HCT116 (cell line): ENCODE results near the gene IQCH. TPM values are rescaled to one million over a fixed set of nuclear protein-coding genes. Genes with fewer than 3 reads are reported as not detected.

Source experiments
- ATAC-seq: fragments of 200-7000 bp; cut with Tn5 transposase; 2 replicates; pipeline ENCODE4 v1.9.1; 2020; ENCODE audit warnings: mild to moderate bottlenecking, moderate library complexity
- BruUV-seq: library from RNA; stranded (reverse); fragments of 400-500 nt; replicated peaks from 2 replicates; lab custom pipeline; 2021; lab: Mats Ljungman, UMichigan
- CTCF ChIA-PET: fragments of 300-600 bp; sonication (Branson Sonifier 250); formaldehyde crosslinking; loops from one replicate; lab custom pipeline; 2021; ENCODE audit warnings: antibody characterized with exemption; lab: Charles Lee
- POLR2A ChIA-PET: fragments of 300-600, 350-600 bp; sonication (Branson Sonifier 250); formaldehyde crosslinking; loops from one replicate; lab custom pipeline; 2021; ENCODE audit warnings: antibody characterized with exemption; lab: Charles Lee
- RAD21 ChIA-PET, 2 experiments: fragments of 300-600 bp; sonication (Branson Sonifier 250); formaldehyde crosslinking; loops; one replicate each; lab custom pipeline; 2023; ENCODE audit warnings: low total read pairs in 2 of 2; ENCODE audit not compliant: uncharacterized antibody in 2 of 2, unreplicated experiment in 2 of 2, low non-redundant PET in 1 of 2; lab: Charles Lee
- DNase-seq: peaks from one replicate; pipeline ENCODE4 v3.0.0-alpha.2; 2010; ENCODE audit warnings: low read depth, low spot score
- H2AFZ ChIP-seq: fragments of 200-600 bp; shearing (Covaris generic), sonication (generic); 2 replicates; pipeline ENCODE4 v1.6.1; 2017; ENCODE audit warnings: low read depth, mixed run types, mixed read lengths, antibody characterized with exemption, low read length; ENCODE audit not compliant: poor library complexity, severe bottlenecking
- H3K27ac ChIP-seq: 2 replicates; pipeline ENCODE4 v1.5.1; 2012; ENCODE audit warnings: low read depth, low read length
- H3K27me3 ChIP-seq: fragments of 200-600 bp; sonication (generic); 2 replicates; pipeline ENCODE4 v1.6.1; 2016; ENCODE audit warnings: mixed run types, low read length, mixed read lengths; ENCODE audit not compliant: insufficient read depth
- H3K36me3 ChIP-seq, 2 experiments: fragments of 200-500 bp in 1 of 2; fragments of 200-600 bp in 1 of 2; sonication (Bioruptor generic) in 1 of 2; sonication (generic) in 1 of 2; 2 replicates each; pipeline versions ENCODE4 v1.5.1 to v1.6.1; 2014 to 2016; ENCODE audit warnings: low read length in 2 of 2, inconsistent platforms in 1 of 2, mixed read lengths in 1 of 2, mixed run types in 1 of 2; ENCODE audit not compliant: insufficient read depth in 2 of 2, control insufficient read depth in 1 of 2
- H3K4me1 ChIP-seq, 2 experiments: fragments of 200-600 bp in 1 of 2; sonication (generic) in 1 of 2; 2 replicates each; pipeline versions ENCODE4 v1.5.1 to v1.6.1; 2012 to 2017; ENCODE audit warnings: low read length in 2 of 2, inconsistent platforms in 1 of 2, mild to moderate bottlenecking in 1 of 2, mixed read lengths in 1 of 2, mixed run types in 1 of 2, moderate library complexity in 1 of 2; ENCODE audit not compliant: insufficient read depth in 2 of 2, control insufficient read depth in 1 of 2
- H3K4me2 ChIP-seq: fragments of 200-600 bp; sonication (generic); 2 replicates; pipeline ENCODE4 v1.6.1; 2017; ENCODE audit warnings: mixed run types, low read length, mixed read lengths
- H3K4me3 ChIP-seq, 2 experiments: fragments of 200-600 bp in 1 of 2; sonication (generic) in 1 of 2; replicated peaks in 1 of 2; 2 replicates each; pipeline ENCODE4 v1.5.1; 2011 to 2016; ENCODE audit warnings: low read length in 2 of 2, control low read depth in 1 of 2, low read depth in 1 of 2, mild to moderate bottlenecking in 1 of 2, mixed read lengths in 1 of 2, mixed run types in 1 of 2
- H3K79me2 ChIP-seq: fragments of 200-600 bp; sonication (generic); 2 replicates; pipeline ENCODE4 v1.6.1; 2017; ENCODE audit warnings: mild to moderate bottlenecking, mixed run types, low read length, moderate library complexity, mixed read lengths; ENCODE audit not compliant: insufficient read depth
- H3K9ac ChIP-seq: fragments of 200-600 bp; sonication (generic); 2 replicates; pipeline ENCODE4 v1.6.1; 2016; ENCODE audit warnings: low read length, mixed read lengths
- H3K9me2 ChIP-seq: fragments of 200-600 bp; sonication (generic), shearing (Covaris generic); 2 replicates; pipeline ENCODE4 v1.6.1; 2017; ENCODE audit warnings: mixed run types, mild to moderate bottlenecking, moderate library complexity; ENCODE audit not compliant: insufficient read depth
- H3K9me3 ChIP-seq, 2 experiments: fragments of 200-500 bp in 1 of 2; fragments of 200-600 bp in 1 of 2; sonication (Bioruptor generic) in 1 of 2; sonication (generic) in 1 of 2; 2 replicates each; pipeline ENCODE4 v1.6.1; 2014 to 2017; ENCODE audit warnings: low read length in 2 of 2, mixed read lengths in 2 of 2, inconsistent platforms in 1 of 2, low read depth in 1 of 2, mild to moderate bottlenecking in 1 of 2, mixed run types in 1 of 2, moderate library complexity in 1 of 2; ENCODE audit not compliant: control insufficient read depth in 1 of 2, insufficient read depth in 1 of 2
- H4K20me1 ChIP-seq: fragments of 200-600 bp; sonication (generic), shearing (Covaris generic); 2 replicates; pipeline ENCODE4 v1.6.1; 2017; ENCODE audit warnings: mixed run types, mild to moderate bottlenecking, moderate library complexity; ENCODE audit not compliant: insufficient read depth
- ATF3 ChIP-seq: IDR thresholded peaks from 2 replicates; pipeline ENCODE4 v1.6.1; 2012
- EGR1 ChIP-seq: IDR thresholded peaks from 2 replicates; pipeline ENCODE4 v1.6.1; 2012; ENCODE audit warnings: low read depth
- FOSL1 ChIP-seq: IDR thresholded peaks from 2 replicates; pipeline ENCODE4 v1.6.1; 2012; ENCODE audit warnings: low read depth
- JUND ChIP-seq: IDR thresholded peaks from 2 replicates; pipeline ENCODE4 v1.6.1; 2012
- POLR2AphosphoS5 ChIP-seq: IDR thresholded peaks from 2 replicates; pipeline ENCODE4 v1.6.1; 2011; ENCODE audit warnings: mild to moderate bottlenecking, low read depth, low read length, moderate library complexity
- RAD21 ChIP-seq: IDR thresholded peaks from 2 replicates; pipeline ENCODE4 v1.6.1; 2012; ENCODE audit warnings: low read depth, mild to moderate bottlenecking
- SP1 ChIP-seq: IDR thresholded peaks from 2 replicates; pipeline ENCODE4 v1.6.1; 2012; ENCODE audit warnings: low read depth
- TCF7L2 ChIP-seq: IDR thresholded peaks from 2 replicates; pipeline ENCODE4 v1.7.0; 2011; ENCODE audit warnings: borderline replicate concordance, inconsistent platforms; ENCODE audit not compliant: insufficient read depth, insufficient read length; ENCODE audit errors: extremely low read depth
- ZNF274 ChIP-seq: fragments of 200-500 bp; sonication (Bioruptor generic); IDR thresholded peaks from 2 replicates; pipeline ENCODE4 v1.6.1; 2014; ENCODE audit warnings: mild to moderate bottlenecking, low read depth, low read length, inconsistent platforms
- intact Hi-C: fragments of 100-400 bp; cut with micrococcal nuclease; formaldehyde crosslinking; loops from 2 replicates; pipeline ENCODE4 v1.10.0; 2022
- total RNA-seq: library from RNA; stranded (reverse); gene quantifications from one replicate; pipeline ENCODE4 v1.2.1, GENCODE V29; 2021; ENCODE audit not compliant: unreplicated experiment
- TF ChIP-seq, protein P1 (sequence below), 3 experiments: fragments of 200-600 bp in 1 of 3; sonication (generic) in 1 of 3; IDR thresholded peaks in 2 of 3; conservative IDR thresholded peaks in 1 of 3; 2 replicates each; pipeline ENCODE4 v1.5.1; 2012 to 2017; ENCODE audit warnings: low read depth in 2 of 3, low read length in 2 of 3, antibody characterized with exemption in 1 of 3, borderline replicate concordance in 1 of 3, control low read depth in 1 of 3, mild to moderate bottlenecking in 1 of 3, mixed read lengths in 1 of 3, mixed run types in 1 of 3, moderate library complexity in 1 of 3; ENCODE audit not compliant: insufficient read depth in 1 of 3

The IQCH gene
- total RNA-seq, 1 experiment from 2014 or later, result 4.6 TPM

DNA sequence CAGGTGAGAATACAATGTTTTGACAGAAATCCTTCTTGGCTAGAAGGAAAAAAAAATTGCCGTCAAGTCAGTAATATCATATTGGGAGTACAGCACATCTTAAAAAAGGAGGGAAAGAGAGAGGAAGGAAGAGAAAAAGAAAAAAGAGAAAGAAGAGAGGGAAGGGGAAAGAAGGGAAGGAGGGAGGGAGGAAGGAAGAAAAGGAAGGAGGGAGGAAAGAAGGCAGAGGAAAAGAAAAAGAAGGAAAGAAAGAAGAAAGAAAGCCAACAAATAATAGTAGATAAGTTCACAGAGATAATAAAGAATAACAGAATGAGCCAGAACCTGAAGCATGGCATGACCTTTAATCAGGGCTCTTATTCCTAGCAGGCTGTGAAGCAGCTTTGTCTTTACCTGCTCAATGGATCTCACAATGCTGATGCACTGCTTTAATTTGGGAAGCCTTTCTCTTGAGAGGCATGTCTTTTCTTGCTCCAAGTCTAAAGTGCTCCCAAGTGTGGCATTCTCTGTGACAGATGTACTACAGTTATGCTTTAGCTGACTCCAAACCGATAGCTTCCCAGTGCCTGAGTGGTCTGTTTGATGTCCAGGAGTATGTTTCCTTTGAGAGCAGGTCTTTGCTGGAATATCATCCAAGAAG is 114.9 kb downstream of the IQCH start:
- Histone ChIP-seq H3K4me1 (no peaks in the 10 kb centered on the region), H3K9me2 (no peaks in the 10 kb centered on the region), H3K9ac (no peak overlapping the region), H3K9me3 (no peaks in the 10 kb centered on the region), H3K27me3 (no peaks in the 10 kb centered on the region), H3K4me3 (no peak overlapping the region), H3K4me2 (no peak overlapping the region), H2AFZ (no peak overlapping the region), H3K27ac (no peak overlapping the region), H3K36me3 (no peaks in the 10 kb centered on the region), H3K79me2 (no peaks in the 10 kb centered on the region), H4K20me1 (no peaks in the 10 kb centered on the region)
- ATAC-seq (no peak), DNase-seq (no peak)
- ChIA-PET CTCF (no interaction called here), POLR2A (no interaction called here), RAD21 (no interaction called here)
- intact Hi-C loops, result no loop called here
- no TSS peak for BruUV-seq
- no peak for TF ChIP-seq RAD21
- no peak for TF ChIP-seq ATF3
- TF ChIP-seq SP1, result no peak
- no peak for TF ChIP-seq JUND
- TF ChIP-seq, protein P1, sequence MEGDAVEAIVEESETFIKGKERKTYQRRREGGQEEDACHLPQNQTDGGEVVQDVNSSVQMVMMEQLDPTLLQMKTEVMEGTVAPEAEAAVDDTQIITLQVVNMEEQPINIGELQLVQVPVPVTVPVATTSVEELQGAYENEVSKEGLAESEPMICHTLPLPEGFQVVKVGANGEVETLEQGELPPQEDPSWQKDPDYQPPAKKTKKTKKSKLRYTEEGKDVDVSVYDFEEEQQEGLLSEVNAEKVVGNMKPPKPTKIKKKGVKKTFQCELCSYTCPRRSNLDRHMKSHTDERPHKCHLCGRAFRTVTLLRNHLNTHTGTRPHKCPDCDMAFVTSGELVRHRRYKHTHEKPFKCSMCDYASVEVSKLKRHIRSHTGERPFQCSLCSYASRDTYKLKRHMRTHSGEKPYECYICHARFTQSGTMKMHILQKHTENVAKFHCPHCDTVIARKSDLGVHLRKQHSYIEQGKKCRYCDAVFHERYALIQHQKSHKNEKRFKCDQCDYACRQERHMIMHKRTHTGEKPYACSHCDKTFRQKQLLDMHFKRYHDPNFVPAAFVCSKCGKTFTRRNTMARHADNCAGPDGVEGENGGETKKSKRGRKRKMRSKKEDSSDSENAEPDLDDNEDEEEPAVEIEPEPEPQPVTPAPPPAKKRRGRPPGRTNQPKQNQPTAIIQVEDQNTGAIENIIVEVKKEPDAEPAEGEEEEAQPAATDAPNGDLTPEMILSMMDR (IDR thresholded peaks at IDR 0.05 in 2 of 3, conservative IDR thresholded peaks at IDR 0.05 in 1 of 3; ENCODE audit: borderline replicate concordance in 1 of 3, insufficient read depth in 1 of 3, low read depth in 2 of 3, low read length in 2 of 3), result no peak
- TF ChIP-seq TCF7L2, result no peak
- no peak for TF ChIP-seq EGR1
- no peak for TF ChIP-seq POLR2AphosphoS5
- no peak for TF ChIP-seq FOSL1
- no peak for TF ChIP-seq ZNF274
- TF ChIP-seq, all 23 proteins: peak for 0
